GM18517 (cell line): Measurements from ENCODE around the gene REXO1.

Source experiments
- ATAC-seq: cut with Tn5 transposase; IDR thresholded peaks from one replicate; pipeline ENCODE4 v1.9.1; 2021; ENCODE audit warnings: mild to moderate bottlenecking, moderate library complexity; ENCODE audit not compliant: unreplicated experiment

The REXO1 gene

GRCh38 chr19:1829958-1830357 lies 18.3 kb downstream of the REXO1 start:
- ATAC-seq: no peak

- no peak for ATAC-seq
These were observed 19.7 kb downstream of the REXO1 start for GRCh38 chr19:1828279-1829238.

GRCh38 chr19:1827566-1828278 lies 20.6 kb downstream of the REXO1 start:
- no peak for ATAC-seq

- ATAC-seq: no peak
These were observed 21.4 kb downstream of the REXO1 start for GRCh38 chr19:1826557-1827521.

- ATAC-seq: no peak
These were observed 22.2 kb downstream of the REXO1 start for GRCh38 chr19:1825909-1826556.

GRCh38 chr19:1824252-1824622 lies 24.0 kb downstream of the REXO1 start:
- ATAC-seq: no peak

- no peak for ATAC-seq
These were observed 24.6 kb downstream of the REXO1 start for GRCh38 chr19:1823539-1824251.

- no peak for ATAC-seq
These were observed 25.3 kb downstream of the REXO1 start for GRCh38 chr19:1823020-1823419.

- no peak for ATAC-seq
These were observed 26.1 kb downstream of the REXO1 start for GRCh38 chr19:1822210-1822609.

- ATAC-seq: no peak
These were observed 28.7 kb downstream of the REXO1 start for GRCh38 chr19:1819341-1820255.

GRCh38 chr19:1818549-1819195 lies 29.6 kb downstream of the REXO1 start:
- no peak for ATAC-seq

- ATAC-seq: no peak
These were observed 30.6 kb downstream of the REXO1 start for GRCh38 chr19:1817553-1818179.

- no peak for ATAC-seq
These were observed 31.6 kb downstream of the REXO1 start for GRCh38 chr19:1816530-1817298.

- no peak for ATAC-seq
These were observed 32.4 kb downstream of the REXO1 start for GRCh38 chr19:1815605-1816529.

- ATAC-seq: no peak
These were observed 33.3 kb downstream of the REXO1 start for GRCh38 chr19:1814833-1815604.
